GM12874 (cell line): ENCODE data around the gene C3orf22.

ENCODE experiments used
- CTCF ChIP-seq: IDR thresholded peaks from 2 replicates; pipeline ENCODE4 v1.5.1; 2011; ENCODE audit warnings: low read depth, mild to moderate bottlenecking, control low read depth, low read length, moderate library complexity; ENCODE audit not compliant: insufficient read depth

The C3orf22 gene

GRCh38 chr3:126516152-126516935 is 42.4 kb downstream of the C3orf22 start:
- no peak for TF ChIP-seq CTCF

DNA sequence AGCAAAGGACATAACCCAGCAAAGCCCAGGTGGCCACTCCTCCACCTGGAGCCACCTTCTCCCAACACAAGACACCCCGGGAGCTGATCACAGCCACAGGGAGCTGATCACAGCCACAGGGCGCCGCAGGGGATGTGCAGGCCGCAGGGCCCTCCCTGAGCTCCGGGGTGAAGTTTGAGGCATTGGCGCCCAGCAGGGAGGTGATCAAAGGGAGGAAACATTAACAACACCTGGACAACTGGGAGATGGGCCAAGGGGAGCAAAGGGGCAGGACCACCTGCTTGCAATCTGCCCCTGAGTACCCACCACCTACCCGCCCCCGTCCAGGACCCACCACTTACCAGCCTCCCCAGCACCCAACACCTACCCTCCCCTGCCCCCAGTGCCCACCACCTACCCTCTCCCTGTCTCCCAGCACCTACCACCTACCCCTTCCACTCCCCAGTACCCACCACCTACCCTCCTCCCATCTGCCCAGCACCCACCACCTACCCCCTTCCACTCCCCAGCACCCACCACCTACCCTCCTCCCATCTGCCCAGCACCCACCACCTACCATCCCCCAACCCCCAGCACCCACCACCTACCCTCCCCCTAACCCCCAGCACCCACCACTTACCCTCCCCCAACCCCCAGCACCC is 43.5 kb downstream of the C3orf22 start:
- TF ChIP-seq CTCF = no peak

DNA sequence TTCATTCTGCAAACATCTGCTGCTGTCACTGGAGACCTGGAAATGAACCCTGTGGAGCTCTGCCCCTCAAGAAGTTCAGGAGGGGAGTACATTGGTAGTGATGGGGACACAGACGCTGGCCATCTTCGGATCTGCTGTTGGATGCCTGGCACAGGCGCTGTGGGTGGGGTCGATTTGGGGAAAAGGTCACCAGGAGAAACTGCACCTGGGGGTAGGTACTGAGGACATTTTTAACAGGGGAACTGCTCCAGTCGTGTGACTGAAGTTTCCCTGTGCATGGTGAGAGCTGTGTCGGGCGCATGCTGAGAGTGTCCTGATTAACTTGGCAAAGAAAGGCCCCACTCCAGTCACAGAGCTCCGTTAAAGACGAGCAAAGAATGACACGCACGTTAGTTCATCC is 44.6 kb downstream of the C3orf22 start:
- TF ChIP-seq CTCF = no peak

GRCh38 chr3:126512916-126513650 is 45.6 kb downstream of the C3orf22 start:
- TF ChIP-seq CTCF = no peak

- TF ChIP-seq CTCF = no peak
Measured at GRCh38 chr3:126512026-126512425, 46.7 kb downstream of the C3orf22 start.

- TF ChIP-seq CTCF = no peak
Measured at GRCh38 chr3:126511291-126511690, 47.4 kb downstream of the C3orf22 start.

- no peak for TF ChIP-seq CTCF
Measured at GRCh38 chr3:126510308-126510910, 48.3 kb downstream of the C3orf22 start.
